Activated CD8-positive, alpha-beta memory T cell treated with anti-CD3 and anti-CD28 coated beads, Interleukin-2, amount 50 U/mL, for 24 hours (primary cell): ENCODE measurements around the gene KCNE5.
"Not testable (repeated sequence)": the region's sequence is repeated elsewhere in the genome, so short reads cannot be mapped to it uniquely, and the experiment has no call there.

Experiments used
- DNase-seq: peaks from one replicate; pipeline ENCODE4 v3.0.0-alpha.2; 2020; ENCODE audit errors: extremely low read depth

The KCNE5 gene

GRCh38 chrX:109624641-109625616, at the start of gene KCNE5:
TSS of gene KCNE5 (minus strand) at chrX:109625172. CDS start at chrX:109625020, 152 bp downstream.
- no peak for DNase-seq

- DNase-seq = no peak
These were observed 47.3 kb upstream of the KCNE5 start for GRCh38 chrX:109672239-109672638.

GRCh38 chrX:109671170-109671569, 46.2 kb upstream of the KCNE5 start:
- not testable (repeated sequence) for DNase-seq

- DNase-seq = no peak
These were observed 43.0 kb upstream of the KCNE5 start for GRCh38 chrX:109667986-109668385.

GRCh38 chrX:109660435-109661143, 35.6 kb upstream of the KCNE5 start:
- DNase-seq = no peak

GRCh38 chrX:109658391-109658790, 33.4 kb upstream of the KCNE5 start:
- no peak for DNase-seq

GRCh38 chrX:109657364-109657763, 32.4 kb upstream of the KCNE5 start:
- not testable (repeated sequence) for DNase-seq

GRCh38 chrX:109656774-109657173, 31.8 kb upstream of the KCNE5 start:
- DNase-seq = no peak

- no peak for DNase-seq
These were observed 30.7 kb upstream of the KCNE5 start for GRCh38 chrX:109655502-109656201.

GRCh38 chrX:109654516-109655109, 29.6 kb upstream of the KCNE5 start:
- no peak for DNase-seq

- DNase-seq = not testable (repeated sequence)
These were observed 19.7 kb upstream of the KCNE5 start for GRCh38 chrX:109644671-109645070.

- no peak for DNase-seq
These were observed 18.7 kb upstream of the KCNE5 start for GRCh38 chrX:109643687-109644086.

GRCh38 chrX:109638158-109638557, 13.2 kb upstream of the KCNE5 start:
- DNase-seq = no peak

GRCh38 chrX:109637477-109637876, 12.5 kb upstream of the KCNE5 start:
- DNase-seq = not testable (repeated sequence)

- no peak for DNase-seq
These were observed 10.2 kb upstream of the KCNE5 start for GRCh38 chrX:109635146-109635545.

- no peak for DNase-seq
These were observed 8.0 kb upstream of the KCNE5 start for GRCh38 chrX:109632906-109633504.

- DNase-seq = no peak
These were observed 4.3 kb upstream of the KCNE5 start for GRCh38 chrX:109629310-109629709.

- DNase-seq = no peak
These were observed 1.7 kb upstream of the KCNE5 start for GRCh38 chrX:109626637-109627036.

- no peak for DNase-seq
These were observed 975 bp downstream of the KCNE5 start for GRCh38 chrX:109623997-109624396.

GRCh38 chrX:109622270-109622669, 2.7 kb downstream of the KCNE5 start:
- DNase-seq = no peak

- DNase-seq = no peak
These were observed 5.2 kb downstream of the KCNE5 start for GRCh38 chrX:109619771-109620170.
